Omental fat pad (tissue), 4 donors: ENCODE measurements around the gene ESYT2. TPM values are rescaled to one million over a fixed set of nuclear protein-coding genes. Genes with fewer than 3 reads are reported as not detected.
"Not testable (repeated sequence)": the region's sequence is repeated elsewhere in the genome, so short reads cannot be mapped to it uniquely, and the experiment has no call there.

ENCODE experiments used
- ATAC-seq: fragments of 150-250 bp; one replicate; pipeline ENCODE4 v1.9.1; 2016; ENCODE audit warnings: mild to moderate bottlenecking, moderate library complexity; ENCODE audit not compliant: low FRiP score
- DNase-seq: peaks from one replicate; pipeline ENCODE4 v3.0.0-alpha.2; 2019; ENCODE audit warnings: low spot score
- CTCF ChIP-seq, 3 donors: fragments of 450-650 bp; IDR thresholded peaks; one replicate each; pipeline ENCODE4 v1.5.1; 2016 to 2017; ENCODE audit warnings: antibody characterized with exemption in 3 of 3, mild to moderate bottlenecking in 3 of 3, moderate library complexity in 2 of 3
- total RNA-seq, 4 donors: library from RNA; depleted of rRNA; stranded (reverse); fragments of >200 nt; gene quantifications; one replicate each; pipeline ENCODE4 v1.1.0, GENCODE V29; 2016

Gene ESYT2
- total RNA-seq, 4 donors from 2014 or later: 81.9 to 151 (median 112) TPM

- no peak for TF ChIP-seq CTCF (IDR thresholded peaks at IDR 0.05)
- no peak for DNase-seq
- ATAC-seq: no peak
Observed at GRCh38 chr7:158710651-158711102, 118.6 kb downstream of the ESYT2 start.

GRCh38 chr7:158707610-158708009 lies 121.7 kb downstream of the ESYT2 start:
- ATAC-seq (no peak), DNase-seq (no peak)
- no peak for TF ChIP-seq CTCF (IDR thresholded peaks at IDR 0.05)

GRCh38 chr7:158706710-158707590 lies 122.4 kb downstream of the ESYT2 start:
- no peak for TF ChIP-seq CTCF (IDR thresholded peaks at IDR 0.05)
- ATAC-seq: no peak
- no peak for DNase-seq

GRCh38 chr7:158706273-158706704 lies 123.0 kb downstream of the ESYT2 start:
- no peak for ATAC-seq
- TF ChIP-seq CTCF (IDR thresholded peaks at IDR 0.05): no peak

GRCh38 chr7:158705234-158705850 lies 124.0 kb downstream of the ESYT2 start:
- peak; percentile 31 for ATAC-seq
- TF ChIP-seq CTCF (IDR thresholded peaks at IDR 0.05): no peak

More at GRCh38 chr7:158706273-158706704, 123.0 kb downstream of the ESYT2 start:
- no peak for DNase-seq

GRCh38 chr7:158704524-158705233 lies 124.6 kb downstream of the ESYT2 start, which contains the start of gene NCAPG2:
NCAPG2 (minus strand) TSS chr7:158704804; CDS start chr7:158701899, 2,905 bp downstream.
- peak in 2 of 3 donors; percentile 12 to 30 for TF ChIP-seq CTCF (IDR thresholded peaks at IDR 0.05)
- DNase-seq: peak; percentile 90
- ATAC-seq: peak; percentile 100

More at GRCh38 chr7:158705234-158705850, 124.0 kb downstream of the ESYT2 start:
- no peak for DNase-seq

- not testable (repeated sequence) for DNase-seq, ATAC-seq
Observed at GRCh38 chr7:158703679-158704523, 125.4 kb downstream of the ESYT2 start.
